PFSK-1 (cell line): ENCODE results near the gene ZNF514.

Source experiments
- POLR2AphosphoS5 ChIP-seq: IDR thresholded peaks from 2 replicates; pipeline ENCODE4 v1.6.1; 2012; ENCODE audit warnings: low read depth, mild to moderate bottlenecking, control low read depth, low read length, moderate library complexity
- TAF1 ChIP-seq: IDR thresholded peaks from 2 replicates; pipeline ENCODE4 v1.6.1; 2012; ENCODE audit warnings: low read length, control low read depth, borderline replicate concordance; ENCODE audit not compliant: insufficient read depth
- TF ChIP-seq, protein P1 (sequence below), 2 experiments: IDR thresholded peaks; 2 replicates each; pipeline versions ENCODE4 v1.6.1 to v1.8.0; 2011 to 2012; ENCODE audit warnings: low read depth in 2 of 2, low read length in 2 of 2, control low read depth in 1 of 2, inconsistent platforms in 1 of 2, mild to moderate bottlenecking in 1 of 2, moderate library complexity in 1 of 2; ENCODE audit not compliant: insufficient read depth in 1 of 2

DNA sequence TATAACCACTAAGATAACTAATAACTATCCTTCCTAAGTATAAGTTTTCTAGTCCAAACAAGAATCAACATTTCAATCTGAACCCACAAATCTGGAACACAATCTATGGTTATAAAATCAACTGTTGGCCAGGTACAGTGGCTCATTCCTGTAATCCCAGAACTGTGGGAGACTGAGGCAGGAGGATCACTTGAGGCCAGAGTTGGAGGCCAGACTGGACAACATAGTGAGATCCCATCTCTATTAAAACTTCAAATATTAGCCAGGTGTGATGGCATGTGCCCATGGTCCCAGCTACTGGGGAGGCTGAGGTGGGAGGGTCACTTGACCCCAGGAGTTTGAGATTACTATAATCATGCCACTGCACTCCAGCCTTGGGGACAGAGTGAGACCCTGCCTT, 49.3 kb downstream of the ZNF514 start:
- no peak for TF ChIP-seq POLR2AphosphoS5
- TF ChIP-seq, protein P1, sequence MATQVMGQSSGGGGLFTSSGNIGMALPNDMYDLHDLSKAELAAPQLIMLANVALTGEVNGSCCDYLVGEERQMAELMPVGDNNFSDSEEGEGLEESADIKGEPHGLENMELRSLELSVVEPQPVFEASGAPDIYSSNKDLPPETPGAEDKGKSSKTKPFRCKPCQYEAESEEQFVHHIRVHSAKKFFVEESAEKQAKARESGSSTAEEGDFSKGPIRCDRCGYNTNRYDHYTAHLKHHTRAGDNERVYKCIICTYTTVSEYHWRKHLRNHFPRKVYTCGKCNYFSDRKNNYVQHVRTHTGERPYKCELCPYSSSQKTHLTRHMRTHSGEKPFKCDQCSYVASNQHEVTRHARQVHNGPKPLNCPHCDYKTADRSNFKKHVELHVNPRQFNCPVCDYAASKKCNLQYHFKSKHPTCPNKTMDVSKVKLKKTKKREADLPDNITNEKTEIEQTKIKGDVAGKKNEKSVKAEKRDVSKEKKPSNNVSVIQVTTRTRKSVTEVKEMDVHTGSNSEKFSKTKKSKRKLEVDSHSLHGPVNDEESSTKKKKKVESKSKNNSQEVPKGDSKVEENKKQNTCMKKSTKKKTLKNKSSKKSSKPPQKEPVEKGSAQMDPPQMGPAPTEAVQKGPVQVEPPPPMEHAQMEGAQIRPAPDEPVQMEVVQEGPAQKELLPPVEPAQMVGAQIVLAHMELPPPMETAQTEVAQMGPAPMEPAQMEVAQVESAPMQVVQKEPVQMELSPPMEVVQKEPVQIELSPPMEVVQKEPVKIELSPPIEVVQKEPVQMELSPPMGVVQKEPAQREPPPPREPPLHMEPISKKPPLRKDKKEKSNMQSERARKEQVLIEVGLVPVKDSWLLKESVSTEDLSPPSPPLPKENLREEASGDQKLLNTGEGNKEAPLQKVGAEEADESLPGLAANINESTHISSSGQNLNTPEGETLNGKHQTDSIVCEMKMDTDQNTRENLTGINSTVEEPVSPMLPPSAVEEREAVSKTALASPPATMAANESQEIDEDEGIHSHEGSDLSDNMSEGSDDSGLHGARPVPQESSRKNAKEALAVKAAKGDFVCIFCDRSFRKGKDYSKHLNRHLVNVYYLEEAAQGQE (IDR thresholded peaks at IDR 0.05; ENCODE audit: insufficient read depth in 1 of 2, low read depth in 2 of 2, low read length in 2 of 2) = no peak
- no peak for TF ChIP-seq TAF1
